Measurements from ENCODE around the gene ADARB1. TPM values are rescaled to one million over a fixed set of nuclear protein-coding genes. Genes with fewer than 3 reads are reported as not detected.

ADARB1 gene
- polyA plus RNA-seq, 1 donor (not counting 4 experiments of a cell fraction or from before 2014, with no cell fraction given): 13.0 TPM

- H3K9me1 ChIP-seq (ENCODE audit: control insufficient read depth, extremely low read depth, insufficient read depth, low read length): no peaks in the 10 kb centered on the region
- TF ChIP-seq EZH2 (IDR thresholded peaks at IDR 0.05; ENCODE audit: low read length) (no peak), CTCF (optimal IDR thresholded peaks at IDR 0.05 in 1 of 3, IDR thresholded peaks at IDR 0.05 in 1 of 3, conservative IDR thresholded peaks at IDR 0.05 in 1 of 3; ENCODE audit: extremely low read depth in 1 of 3, insufficient read depth in 2 of 3, low read length in 3 of 3) (no peak)
- H3K9ac ChIP-seq (ENCODE audit: control insufficient read depth, extremely low read depth, insufficient read depth, low read length): no peak overlapping the region
- no peak overlapping the region for H3K27ac ChIP-seq (ENCODE audit: control insufficient read depth, insufficient read depth, low read length)
- peaks cover 3 to 12% of the 10 kb centered on the region in 2 experiments for H3K36me3 ChIP-seq (ENCODE audit: control insufficient read depth in 2 of 2, extremely low read depth in 1 of 2, insufficient read depth in 2 of 2, low read length in 2 of 2)
- no peak overlapping the region for H3K4me2 ChIP-seq (ENCODE audit: control insufficient read depth, extremely low read depth, insufficient read depth, low read depth, low read length)
- H3K79me2 ChIP-seq (ENCODE audit: control insufficient read depth, insufficient read depth, low read length): no peaks in the 10 kb centered on the region
- H3K9me3 ChIP-seq (ENCODE audit: control insufficient read depth, low read depth, low read length): no peaks in the 10 kb centered on the region
- no peak overlapping the region for H2AFZ ChIP-seq (ENCODE audit: control insufficient read depth, low read length)
- DNase-seq (ENCODE audit: low read depth, low spot score) (no peak), FAIRE-seq (no peak)
- H3K27me3 ChIP-seq (ENCODE audit: control insufficient read depth, extremely low read depth, insufficient read depth, low read length): peaks cover 4% of the 10 kb centered on the region
- no peaks in the 10 kb centered on the region for H4K20me1 ChIP-seq (ENCODE audit: control insufficient read depth, extremely low read depth, insufficient read depth, low read length)
- peaks cover 9% of the 10 kb centered on the region for H3K4me1 ChIP-seq (ENCODE audit: control insufficient read depth, extremely low read depth, insufficient read depth, low read length)
- H3K4me3 ChIP-seq (ENCODE audit: control insufficient read depth in 2 of 3, extremely low read depth in 1 of 3, insufficient read depth in 2 of 3, low read depth in 1 of 3, low read length in 3 of 3): no peak overlapping the region
- dilution Hi-C loops (cut with MboI; ENCODE audit: extremely low pct_ligation_motif_present, low sequenced_read_pairs): no loop called here
These were observed 147.6 kb downstream of the ADARB1 start for GRCh38 chr21:45222001-45222400.

- Histone ChIP-seq H2AFZ (ENCODE audit: control insufficient read depth, low read length) (no peak overlapping the region), H3K4me3 (ENCODE audit: control insufficient read depth in 2 of 3, extremely low read depth in 1 of 3, insufficient read depth in 2 of 3, low read depth in 1 of 3, low read length in 3 of 3) (no peak overlapping the region), H3K4me2 (ENCODE audit: control insufficient read depth, extremely low read depth, insufficient read depth, low read depth, low read length) (no peak overlapping the region), H3K79me2 (ENCODE audit: control insufficient read depth, insufficient read depth, low read length) (no peaks in the 10 kb centered on the region), H3K9me1 (ENCODE audit: control insufficient read depth, extremely low read depth, insufficient read depth, low read length) (no peaks in the 10 kb centered on the region), H3K9me3 (ENCODE audit: control insufficient read depth, low read depth, low read length) (no peaks in the 10 kb centered on the region), H3K27me3 (ENCODE audit: control insufficient read depth, extremely low read depth, insufficient read depth, low read length) (peaks cover 4% of the 10 kb centered on the region), H4K20me1 (ENCODE audit: control insufficient read depth, extremely low read depth, insufficient read depth, low read length) (peaks cover 6% of the 10 kb centered on the region), H3K27ac (ENCODE audit: control insufficient read depth, insufficient read depth, low read length) (no peak overlapping the region), H3K36me3 (ENCODE audit: control insufficient read depth in 2 of 2, extremely low read depth in 1 of 2, insufficient read depth in 2 of 2, low read length in 2 of 2) (peaks cover 3 to 12% of the 10 kb centered on the region in 2 experiments), H3K4me1 (ENCODE audit: control insufficient read depth, extremely low read depth, insufficient read depth, low read length) (peaks cover 23% of the 10 kb centered on the region), H3K9ac (ENCODE audit: control insufficient read depth, extremely low read depth, insufficient read depth, low read length) (no peak overlapping the region)
- TF ChIP-seq CTCF (optimal IDR thresholded peaks at IDR 0.05 in 1 of 3, IDR thresholded peaks at IDR 0.05 in 1 of 3, conservative IDR thresholded peaks at IDR 0.05 in 1 of 3; ENCODE audit: extremely low read depth in 1 of 3, insufficient read depth in 2 of 3, low read length in 3 of 3) (no peak), EZH2 (IDR thresholded peaks at IDR 0.05; ENCODE audit: low read length) (no peak)
- no peak for DNase-seq (ENCODE audit: low read depth, low spot score)
- no peak for FAIRE-seq
- dilution Hi-C loops (cut with MboI; ENCODE audit: extremely low pct_ligation_motif_present, low sequenced_read_pairs): no loop called here
These were observed 149.1 kb downstream of the ADARB1 start for GRCh38 chr21:45223236-45224185.
